IPS-15b (cell line): ENCODE results near the gene TESPA1.
A peak's percentile ranks its signal among the peaks of the same experiment; 100 is the strongest.

Experiments
- H3K27me3 ChIP-seq: one replicate; pipeline ENCODE4 v1.6.1; 2013; ENCODE audit warnings: low read length; ENCODE audit not compliant: control insufficient read depth, insufficient read depth
- H3K36me3 ChIP-seq: one replicate; pipeline ENCODE4 v1.6.1; 2013; ENCODE audit warnings: low read length; ENCODE audit not compliant: control insufficient read depth, insufficient read depth
- H3K4me1 ChIP-seq: one replicate; pipeline ENCODE4 v1.6.1; 2013; ENCODE audit warnings: mild to moderate bottlenecking, low read length; ENCODE audit not compliant: control insufficient read depth, insufficient read depth
- H3K4me3 ChIP-seq: one replicate; pipeline ENCODE4 v1.5.1; 2013; ENCODE audit warnings: low read depth, low read length
- H3K9ac ChIP-seq: one replicate; pipeline ENCODE4 v1.6.1; 2013; ENCODE audit warnings: low read depth, mild to moderate bottlenecking, low read length
- H3K9me3 ChIP-seq: one replicate; pipeline ENCODE4 v1.6.1; 2013; ENCODE audit warnings: mild to moderate bottlenecking, low read length; ENCODE audit not compliant: control insufficient read depth, insufficient read depth

The TESPA1 gene

GRCh38 chr12:54984658-54985376 is at the start of gene TESPA1:
TSS of gene TESPA1 (minus strand) at chr12:54984762. CDS start at chr12:54974562, 10,200 bp downstream.
- H3K27me3 ChIP-seq: no peaks in the 10 kb centered on the region
- no peaks in the 10 kb centered on the region for H3K36me3 ChIP-seq
- no peaks in the 10 kb centered on the region for H3K4me1 ChIP-seq
- H3K4me3 ChIP-seq: no peak within 1 kb of the TSS
- no peak within 1 kb of the TSS for H3K9ac ChIP-seq
- H3K9me3 ChIP-seq: no peaks in the 10 kb centered on the region

- Histone ChIP-seq H3K9ac (no peak overlapping the region), H3K4me3 (no peak overlapping the region), H3K9me3 (no peaks in the 10 kb centered on the region), H3K27me3 (no peaks in the 10 kb centered on the region), H3K36me3 (no peaks in the 10 kb centered on the region), H3K4me1 (no peaks in the 10 kb centered on the region)
Observed at GRCh38 chr12:55034218-55034617, 49.7 kb upstream of the TESPA1 start.

- no peak overlapping the region for H3K4me3 ChIP-seq
- no peaks in the 10 kb centered on the region for H3K9me3 ChIP-seq
- peaks cover 14% of the 10 kb centered on the region for H3K27me3 ChIP-seq
- no peaks in the 10 kb centered on the region for H3K4me1 ChIP-seq
- H3K36me3 ChIP-seq: no peaks in the 10 kb centered on the region
- no peak overlapping the region for H3K9ac ChIP-seq
Observed at GRCh38 chr12:55025508-55025907, 40.9 kb upstream of the TESPA1 start.

- H3K27me3 ChIP-seq: peaks cover 14% of the 10 kb centered on the region
- no peak overlapping the region for H3K4me3 ChIP-seq
- no peaks in the 10 kb centered on the region for H3K36me3 ChIP-seq
- no peaks in the 10 kb centered on the region for H3K9me3 ChIP-seq
- no peak overlapping the region for H3K9ac ChIP-seq
- no peaks in the 10 kb centered on the region for H3K4me1 ChIP-seq
Observed at GRCh38 chr12:55024575-55024974, 40.0 kb upstream of the TESPA1 start.

GRCh38 chr12:55019784-55020183 is 35.2 kb upstream of the TESPA1 start, which contains the start of gene NEUROD4:
TSS of gene NEUROD4 (plus strand) at chr12:55019974. CDS start at chr12:55026440, 6,466 bp downstream.
- no peak within 1 kb of the TSS for H3K9ac ChIP-seq
- peaks cover 14% of the 10 kb centered on the region for H3K27me3 ChIP-seq
- peak within 1 kb of the TSS; percentile 55 for H3K4me3 ChIP-seq

GRCh38 chr12:55017416-55017925 is 32.9 kb upstream of the TESPA1 start:
- H3K9ac ChIP-seq: no peak overlapping the region
- no peaks in the 10 kb centered on the region for H3K9me3 ChIP-seq
- no peaks in the 10 kb centered on the region for H3K36me3 ChIP-seq
- peaks cover 4% of the 10 kb centered on the region for H3K4me1 ChIP-seq
- peaks cover 10% of the 10 kb centered on the region for H3K27me3 ChIP-seq
- no peak overlapping the region for H3K4me3 ChIP-seq

More at GRCh38 chr12:55019784-55020183, 35.2 kb upstream of the TESPA1 start, which contains the start of gene NEUROD4:
- Histone ChIP-seq H3K36me3 (no peaks in the 10 kb centered on the region), H3K9me3 (no peaks in the 10 kb centered on the region), H3K4me1 (peaks cover 4% of the 10 kb centered on the region)

GRCh38 chr12:55008944-55009585 is 24.5 kb upstream of the TESPA1 start:
- H3K27me3 ChIP-seq: no peaks in the 10 kb centered on the region
- H3K9ac ChIP-seq: no peak overlapping the region
- no peaks in the 10 kb centered on the region for H3K9me3 ChIP-seq
- no peaks in the 10 kb centered on the region for H3K36me3 ChIP-seq
- H3K4me3 ChIP-seq: no peak overlapping the region
- H3K4me1 ChIP-seq: no peaks in the 10 kb centered on the region

GRCh38 chr12:55002355-55002754 is 17.8 kb upstream of the TESPA1 start:
- H3K27me3 ChIP-seq: no peaks in the 10 kb centered on the region
- no peaks in the 10 kb centered on the region for H3K36me3 ChIP-seq
- H3K9ac ChIP-seq: no peak overlapping the region
- no peaks in the 10 kb centered on the region for H3K9me3 ChIP-seq
- peaks cover 10% of the 10 kb centered on the region for H3K4me1 ChIP-seq
- H3K4me3 ChIP-seq: no peak overlapping the region

- Histone ChIP-seq H3K9me3 (no peaks in the 10 kb centered on the region), H3K9ac (no peak overlapping the region), H3K36me3 (no peaks in the 10 kb centered on the region), H3K27me3 (no peaks in the 10 kb centered on the region), H3K4me1 (peaks cover 17% of the 10 kb centered on the region), H3K4me3 (no peak overlapping the region)
Observed at GRCh38 chr12:55001198-55001868, 16.8 kb upstream of the TESPA1 start.

GRCh38 chr12:54998958-54999510 is 14.5 kb upstream of the TESPA1 start:
- Histone ChIP-seq H3K9me3 (no peaks in the 10 kb centered on the region), H3K9ac (no peak overlapping the region), H3K36me3 (no peaks in the 10 kb centered on the region), H3K4me1 (peaks cover 17% of the 10 kb centered on the region), H3K27me3 (no peaks in the 10 kb centered on the region), H3K4me3 (no peak overlapping the region)

- Histone ChIP-seq H3K9ac (no peak overlapping the region), H3K4me3 (peak overlapping the region; percentile 28), H3K27me3 (no peaks in the 10 kb centered on the region), H3K9me3 (no peaks in the 10 kb centered on the region), H3K4me1 (peaks cover 17% of the 10 kb centered on the region), H3K36me3 (no peaks in the 10 kb centered on the region)
Observed at GRCh38 chr12:54997929-54998522, 13.5 kb upstream of the TESPA1 start.
